Bronchial epithelial cell (primary cell): Measurements from ENCODE around the gene NEB. TPM values are rescaled to one million over a fixed set of nuclear protein-coding genes. Genes with fewer than 3 reads are reported as not detected.
A peak's percentile ranks its signal among the peaks of the same experiment; 100 is the strongest.

Experiments used
- DNase-seq: peaks from one replicate; pipeline ENCODE4 v3.0.0-alpha.2; 2010; ENCODE audit warnings: low read depth
- FAIRE-seq: peaks from 2 replicates; lab custom pipeline; 2011; peaks lifted over from hg19 to GRCh38; lab: Jason Lieb, UNC
- H3K27me3 ChIP-seq: 2 replicates; pipeline ENCODE4 v1.5.1; 2011; ENCODE audit warnings: low read length; ENCODE audit not compliant: control insufficient read depth, insufficient read depth
- H3K36me3 ChIP-seq: 2 replicates; pipeline ENCODE4 v1.5.1; 2011; ENCODE audit warnings: low read length; ENCODE audit not compliant: control insufficient read depth, insufficient read depth
- H3K4me3 ChIP-seq: 2 replicates; pipeline ENCODE4 v1.5.1; 2011; ENCODE audit warnings: mild to moderate bottlenecking, low read depth, low read length, control low read depth
- total RNA-seq: library from RNA; depleted of rRNA; stranded (reverse); fragments of >200 nt; gene quantifications from 2 replicates; pipeline ENCODE4 v1.2.1, GENCODE V29; 2014
- TF ChIP-seq, protein P1 (sequence below): IDR thresholded peaks from 2 replicates; pipeline ENCODE4 v1.5.1; 2011; ENCODE audit warnings: mild to moderate bottlenecking, moderate library complexity, low read length, control low read depth, inconsistent platforms; ENCODE audit not compliant: insufficient read depth, severe bottlenecking

NEB gene
- total RNA-seq, 1 donor from 2014 or later: 0.26 TPM

DNA sequence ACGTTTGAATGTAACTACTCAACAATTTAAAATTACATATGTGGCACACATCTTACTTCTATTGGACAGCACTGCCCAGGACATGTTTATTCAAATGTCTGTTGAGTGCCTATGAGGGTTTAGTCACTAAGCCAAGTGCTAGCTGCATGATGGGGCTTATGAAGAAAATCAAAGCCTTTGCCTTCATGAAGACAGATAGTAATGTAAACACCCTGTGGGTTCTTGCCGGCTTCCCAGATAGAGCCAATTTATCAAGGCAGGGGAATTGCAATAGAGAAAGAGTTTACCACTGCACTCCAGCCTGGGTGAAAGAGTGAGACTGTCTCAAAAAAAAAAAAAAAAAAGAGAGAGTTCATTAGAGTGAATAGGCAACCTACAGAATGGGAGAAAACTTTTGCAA, 43.7 kb upstream of the NEB start:
- no peak for DNase-seq
- Histone ChIP-seq H3K36me3 (peaks cover 4% of the 10 kb centered on the region), H3K4me3 (no peak overlapping the region), H3K27me3 (no peaks in the 10 kb centered on the region)
- TF ChIP-seq, protein P1, sequence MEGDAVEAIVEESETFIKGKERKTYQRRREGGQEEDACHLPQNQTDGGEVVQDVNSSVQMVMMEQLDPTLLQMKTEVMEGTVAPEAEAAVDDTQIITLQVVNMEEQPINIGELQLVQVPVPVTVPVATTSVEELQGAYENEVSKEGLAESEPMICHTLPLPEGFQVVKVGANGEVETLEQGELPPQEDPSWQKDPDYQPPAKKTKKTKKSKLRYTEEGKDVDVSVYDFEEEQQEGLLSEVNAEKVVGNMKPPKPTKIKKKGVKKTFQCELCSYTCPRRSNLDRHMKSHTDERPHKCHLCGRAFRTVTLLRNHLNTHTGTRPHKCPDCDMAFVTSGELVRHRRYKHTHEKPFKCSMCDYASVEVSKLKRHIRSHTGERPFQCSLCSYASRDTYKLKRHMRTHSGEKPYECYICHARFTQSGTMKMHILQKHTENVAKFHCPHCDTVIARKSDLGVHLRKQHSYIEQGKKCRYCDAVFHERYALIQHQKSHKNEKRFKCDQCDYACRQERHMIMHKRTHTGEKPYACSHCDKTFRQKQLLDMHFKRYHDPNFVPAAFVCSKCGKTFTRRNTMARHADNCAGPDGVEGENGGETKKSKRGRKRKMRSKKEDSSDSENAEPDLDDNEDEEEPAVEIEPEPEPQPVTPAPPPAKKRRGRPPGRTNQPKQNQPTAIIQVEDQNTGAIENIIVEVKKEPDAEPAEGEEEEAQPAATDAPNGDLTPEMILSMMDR: no peak
- no peak for FAIRE-seq

DNA sequence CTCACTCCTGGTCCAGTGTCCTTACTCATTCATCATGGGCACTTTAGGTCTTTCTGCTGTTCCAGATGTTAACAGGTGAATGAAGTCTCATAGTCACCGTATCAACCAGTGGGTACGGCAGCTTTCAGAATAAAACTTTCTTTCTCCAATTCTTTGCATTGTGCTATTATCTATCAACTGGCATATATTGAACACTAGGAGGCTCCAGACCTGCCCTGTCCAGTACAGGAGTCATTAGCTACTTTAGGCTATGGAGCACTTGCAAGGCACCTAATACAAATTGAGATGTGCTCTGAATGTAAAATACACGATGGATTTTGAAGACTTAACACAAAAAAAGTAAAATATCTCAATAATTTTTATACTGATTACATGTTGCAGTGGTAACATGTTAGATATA, 43.2 kb upstream of the NEB start:
- TF ChIP-seq, protein P1: no peak
- H3K4me3 ChIP-seq: no peak overlapping the region
- peaks cover 4% of the 10 kb centered on the region for H3K36me3 ChIP-seq
- DNase-seq: no peak
- FAIRE-seq: no peak
- no peaks in the 10 kb centered on the region for H3K27me3 ChIP-seq

DNA sequence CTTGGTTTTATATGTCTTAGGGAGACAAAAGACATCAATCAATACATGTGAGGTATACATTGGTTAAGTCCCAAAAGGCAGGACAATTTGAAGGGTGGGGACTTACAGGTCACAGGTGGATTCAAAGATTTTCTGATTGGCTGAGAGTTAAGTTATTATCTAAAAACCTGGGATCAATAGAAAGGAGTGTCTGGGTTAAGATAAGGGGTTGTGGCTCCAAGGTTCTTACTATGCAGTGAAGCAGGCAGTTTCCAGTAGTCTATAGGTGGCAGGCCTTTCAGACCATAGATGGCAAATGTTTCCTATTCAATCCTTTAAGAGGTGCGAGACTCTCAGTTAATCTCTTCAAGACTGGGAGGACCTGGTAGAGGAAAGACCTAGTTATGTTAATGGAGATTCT, 42.1 kb upstream of the NEB start:
- TF ChIP-seq, protein P1: no peak
- FAIRE-seq: no peak
- DNase-seq: no peak
- H3K4me3 ChIP-seq: no peak overlapping the region
- H3K36me3 ChIP-seq: peaks cover 2% of the 10 kb centered on the region
- H3K27me3 ChIP-seq: no peaks in the 10 kb centered on the region

DNA sequence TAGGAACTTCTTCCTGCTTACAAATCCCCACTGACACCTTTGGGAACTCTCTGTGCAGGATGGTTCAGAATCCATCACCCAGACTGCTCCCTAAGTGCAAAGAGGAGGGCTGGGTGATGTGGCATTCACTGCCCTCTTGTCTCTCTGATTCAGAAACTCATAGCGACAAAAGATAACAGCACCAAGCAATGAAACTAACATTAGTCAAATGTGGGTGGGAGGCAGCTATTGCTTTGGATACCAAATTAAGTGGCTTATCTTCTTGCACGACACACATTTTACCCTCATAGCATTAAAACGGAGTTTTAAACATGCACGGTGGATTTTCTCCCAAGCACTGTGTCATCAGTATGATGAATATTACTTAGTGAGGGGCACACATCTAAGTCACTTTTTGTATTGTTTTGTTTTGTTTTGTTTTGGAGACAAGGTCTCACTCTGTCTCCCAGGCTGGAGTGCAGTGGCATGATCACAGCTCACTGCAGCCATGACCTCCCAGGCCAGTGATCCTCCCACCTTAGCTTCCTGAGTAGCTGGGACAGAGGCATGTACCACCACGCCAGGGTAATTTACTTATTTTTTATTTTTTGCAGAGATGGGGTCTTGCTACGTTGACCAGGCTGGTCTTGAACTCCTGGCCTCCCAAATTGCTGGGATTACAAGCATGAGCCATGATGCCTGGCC, 40.9 kb upstream of the NEB start:
- Histone ChIP-seq H3K36me3 (no peaks in the 10 kb centered on the region), H3K27me3 (no peaks in the 10 kb centered on the region), H3K4me3 (no peak overlapping the region)
- DNase-seq: no peak
- FAIRE-seq: no peak
- TF ChIP-seq, protein P1: no peak

DNA sequence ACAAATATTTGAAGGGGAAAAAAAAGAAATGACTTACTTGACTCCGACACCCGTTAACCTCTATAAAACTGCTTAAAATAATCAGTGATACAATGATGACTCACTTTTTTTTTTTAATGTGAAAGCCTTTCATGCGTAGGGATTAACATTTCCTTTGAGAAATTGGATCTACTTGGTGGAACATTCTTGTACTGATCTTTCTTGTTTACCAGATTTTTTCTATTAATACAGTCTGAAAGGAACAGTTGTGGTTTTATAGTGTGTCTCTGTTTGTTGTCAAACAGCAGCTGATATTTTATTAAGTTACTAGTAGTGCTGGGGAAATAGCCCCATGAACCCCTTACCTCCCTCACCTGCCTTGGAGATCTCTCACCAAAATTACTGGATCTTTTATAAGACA, 40.2 kb upstream of the NEB start:
- TF ChIP-seq, protein P1: no peak
- FAIRE-seq (no peak), DNase-seq (peak; percentile 78)
- no peak overlapping the region for H3K4me3 ChIP-seq
- H3K36me3 ChIP-seq: no peaks in the 10 kb centered on the region
- no peaks in the 10 kb centered on the region for H3K27me3 ChIP-seq
